Measurements from ENCODE around the gene STARD13. TPM values are rescaled to one million over a fixed set of nuclear protein-coding genes. Genes with fewer than 3 reads are reported as not detected.

The STARD13 gene
- polyA plus RNA-seq, 1 experiment, result 21.2 TPM

DNA sequence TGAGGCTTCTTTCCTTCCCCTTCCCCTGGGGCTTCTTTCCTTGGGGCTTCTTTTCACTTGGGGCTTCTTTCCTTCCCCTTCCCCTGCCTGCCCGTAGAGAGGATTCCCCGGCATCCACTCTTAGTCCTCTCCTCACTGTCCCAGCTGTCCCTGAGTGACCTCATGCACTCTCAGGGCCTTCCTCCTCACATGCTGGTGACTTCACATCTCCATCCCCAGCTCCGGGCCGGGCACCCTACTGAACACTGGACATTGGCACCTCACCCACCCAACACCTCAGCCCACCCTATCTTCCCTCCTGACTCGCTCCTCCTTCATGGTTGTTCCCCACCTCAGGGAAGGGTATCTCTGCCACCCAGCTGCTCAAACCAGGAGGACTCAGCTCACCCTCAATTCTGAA, 130.6 kb downstream of the STARD13 start:
- ChIA-PET CTCF (interaction anchor here (1.0 to 1.3 kb wide), 2 partner anchors 9 to 13 kb away, joined by 3 to 5 read pairs; no protein-coding TSS in a partner anchor), POLR2A (no interaction called here)
- TF ChIP-seq, protein P1, sequence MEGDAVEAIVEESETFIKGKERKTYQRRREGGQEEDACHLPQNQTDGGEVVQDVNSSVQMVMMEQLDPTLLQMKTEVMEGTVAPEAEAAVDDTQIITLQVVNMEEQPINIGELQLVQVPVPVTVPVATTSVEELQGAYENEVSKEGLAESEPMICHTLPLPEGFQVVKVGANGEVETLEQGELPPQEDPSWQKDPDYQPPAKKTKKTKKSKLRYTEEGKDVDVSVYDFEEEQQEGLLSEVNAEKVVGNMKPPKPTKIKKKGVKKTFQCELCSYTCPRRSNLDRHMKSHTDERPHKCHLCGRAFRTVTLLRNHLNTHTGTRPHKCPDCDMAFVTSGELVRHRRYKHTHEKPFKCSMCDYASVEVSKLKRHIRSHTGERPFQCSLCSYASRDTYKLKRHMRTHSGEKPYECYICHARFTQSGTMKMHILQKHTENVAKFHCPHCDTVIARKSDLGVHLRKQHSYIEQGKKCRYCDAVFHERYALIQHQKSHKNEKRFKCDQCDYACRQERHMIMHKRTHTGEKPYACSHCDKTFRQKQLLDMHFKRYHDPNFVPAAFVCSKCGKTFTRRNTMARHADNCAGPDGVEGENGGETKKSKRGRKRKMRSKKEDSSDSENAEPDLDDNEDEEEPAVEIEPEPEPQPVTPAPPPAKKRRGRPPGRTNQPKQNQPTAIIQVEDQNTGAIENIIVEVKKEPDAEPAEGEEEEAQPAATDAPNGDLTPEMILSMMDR (IDR thresholded peaks at IDR 0.05; ENCODE audit: insufficient read depth, low read depth, low read length), result no peak
- H3K4me3 ChIP-seq (ENCODE audit: low read depth, low read length), result no peak overlapping the region
- no peaks in the 10 kb centered on the region for H3K27me3 ChIP-seq (ENCODE audit: control insufficient read depth, insufficient read depth, low read length)
- H3K36me3 ChIP-seq (ENCODE audit: control insufficient read depth, insufficient read depth, low read length), result peaks cover 5% of the 10 kb centered on the region
- DNase-seq (ENCODE audit: low read depth), result no peak

DNA sequence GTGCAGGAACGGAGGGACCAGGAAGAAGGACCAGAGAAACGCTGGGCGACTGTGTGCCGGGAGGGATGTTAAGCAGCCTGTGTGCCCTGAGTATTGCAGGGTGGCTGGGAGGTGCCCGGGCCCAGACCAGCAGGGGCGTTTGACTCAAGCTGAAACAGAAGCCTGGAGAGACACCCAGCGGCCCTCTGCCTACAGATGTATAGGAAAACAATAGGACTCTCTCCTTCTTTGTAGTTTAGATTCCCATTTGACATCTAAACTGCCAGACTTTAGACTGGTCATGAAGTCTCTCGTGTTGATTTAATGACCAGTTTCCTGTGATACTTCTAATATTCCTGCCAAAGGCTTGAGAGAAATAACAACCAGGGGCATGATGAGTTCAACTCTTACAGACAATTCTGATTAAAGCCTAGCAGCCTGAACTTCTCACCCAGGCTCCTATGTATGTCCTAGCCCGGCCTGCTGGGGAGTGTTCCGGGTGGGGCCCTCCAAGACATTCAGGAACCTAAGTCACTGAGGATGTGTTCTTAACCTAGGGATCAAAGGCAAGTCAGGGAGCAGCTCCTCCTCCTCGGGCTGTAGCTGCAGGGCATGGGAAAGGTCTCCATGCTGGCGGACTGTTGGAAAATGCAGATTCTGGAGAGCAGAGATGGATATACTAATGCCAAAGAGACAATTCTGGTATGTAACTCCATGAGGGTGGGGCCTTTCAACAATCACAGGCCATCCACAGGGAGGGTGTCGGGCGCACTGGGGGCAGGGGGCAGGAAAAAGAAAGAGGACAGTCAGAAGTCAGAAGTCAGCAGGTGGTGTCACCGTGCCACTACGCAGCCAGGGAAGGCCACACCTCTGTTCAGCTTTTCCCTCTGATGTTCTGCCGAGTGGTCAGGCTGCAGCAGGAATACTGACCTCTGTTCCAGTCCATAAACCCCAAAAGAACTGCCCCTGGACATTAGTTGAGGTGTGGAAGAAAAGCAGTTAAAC, 131.8 kb downstream of the STARD13 start:
- POLR2A ChIA-PET, result no interaction called here

DNA sequence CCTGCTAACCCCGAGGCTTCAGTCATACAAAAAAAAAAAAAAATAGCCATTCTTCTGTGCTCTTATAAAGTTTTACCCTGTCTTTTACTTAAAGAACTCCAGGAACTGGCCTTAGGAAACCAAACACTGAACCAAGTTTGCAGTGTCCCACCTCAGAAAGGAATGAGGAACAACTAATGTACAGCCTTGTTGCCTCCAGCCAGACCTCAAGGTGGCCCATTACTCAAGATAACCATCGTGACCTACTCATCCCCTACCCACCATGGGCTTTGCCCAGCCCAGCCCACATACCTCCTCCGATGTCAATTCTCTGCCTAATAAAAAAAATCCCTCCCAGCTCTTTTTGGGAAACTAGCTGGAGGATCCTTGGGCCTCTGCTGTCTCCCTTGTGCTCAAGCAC, 133.2 kb downstream of the STARD13 start:
- ChIA-PET CTCF (no interaction called here), POLR2A (no interaction called here)
- peaks cover 5% of the 10 kb centered on the region for H3K36me3 ChIP-seq (ENCODE audit: control insufficient read depth, insufficient read depth, low read length)

More for the DNA sequence above, 131.8 kb downstream of the STARD13 start:
- TF ChIP-seq, protein P1 (IDR thresholded peaks at IDR 0.05; ENCODE audit: insufficient read depth, low read depth, low read length), result no peak
- Histone ChIP-seq H3K4me3 (ENCODE audit: low read depth, low read length) (no peak overlapping the region), H3K27me3 (ENCODE audit: control insufficient read depth, insufficient read depth, low read length) (no peaks in the 10 kb centered on the region), H3K36me3 (ENCODE audit: control insufficient read depth, insufficient read depth, low read length) (peaks cover 5% of the 10 kb centered on the region)
- CTCF ChIA-PET, result no interaction called here
- DNase-seq (ENCODE audit: low read depth), result no peak

DNA sequence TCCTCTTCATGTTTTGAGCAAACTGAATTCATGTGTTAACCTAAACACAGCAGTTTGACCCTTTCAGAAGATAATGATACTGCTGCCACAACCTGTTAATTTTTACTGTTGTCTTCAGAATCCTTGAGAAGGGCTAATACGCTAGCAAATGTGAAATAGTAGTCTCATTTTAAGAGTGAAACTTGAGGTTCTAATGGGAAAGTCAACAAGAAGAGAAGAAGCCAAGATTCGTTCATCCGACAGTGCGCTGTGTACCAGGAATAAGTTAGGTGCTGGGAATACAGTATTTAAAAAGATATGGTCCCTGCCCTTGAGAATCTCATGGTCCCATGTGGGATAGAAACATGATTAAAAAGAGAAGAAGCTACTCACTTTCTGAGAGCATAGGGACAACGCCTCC, 134.9 kb downstream of the STARD13 start:
- TF ChIP-seq, protein P1 (IDR thresholded peaks at IDR 0.05; ENCODE audit: insufficient read depth, low read depth, low read length), result no peak
- CTCF ChIA-PET, result interaction anchor here (1.4 kb wide), 1 partner anchor 18 kb away, joined by 3 read pairs; no protein-coding TSS in a partner anchor
- POLR2A ChIA-PET, result no interaction called here
- Histone ChIP-seq H3K36me3 (ENCODE audit: control insufficient read depth, insufficient read depth, low read length) (peaks cover 5% of the 10 kb centered on the region), H3K4me3 (ENCODE audit: low read depth, low read length) (no peak overlapping the region), H3K27me3 (ENCODE audit: control insufficient read depth, insufficient read depth, low read length) (no peaks in the 10 kb centered on the region)
- no peak for DNase-seq (ENCODE audit: low read depth)

More for the DNA sequence above, 133.2 kb downstream of the STARD13 start:
- no peak for DNase-seq (ENCODE audit: low read depth)
- no peak overlapping the region for H3K4me3 ChIP-seq (ENCODE audit: low read depth, low read length)
- H3K27me3 ChIP-seq (ENCODE audit: control insufficient read depth, insufficient read depth, low read length), result no peaks in the 10 kb centered on the region
- TF ChIP-seq, protein P1 (IDR thresholded peaks at IDR 0.05; ENCODE audit: insufficient read depth, low read depth, low read length), result no peak

DNA sequence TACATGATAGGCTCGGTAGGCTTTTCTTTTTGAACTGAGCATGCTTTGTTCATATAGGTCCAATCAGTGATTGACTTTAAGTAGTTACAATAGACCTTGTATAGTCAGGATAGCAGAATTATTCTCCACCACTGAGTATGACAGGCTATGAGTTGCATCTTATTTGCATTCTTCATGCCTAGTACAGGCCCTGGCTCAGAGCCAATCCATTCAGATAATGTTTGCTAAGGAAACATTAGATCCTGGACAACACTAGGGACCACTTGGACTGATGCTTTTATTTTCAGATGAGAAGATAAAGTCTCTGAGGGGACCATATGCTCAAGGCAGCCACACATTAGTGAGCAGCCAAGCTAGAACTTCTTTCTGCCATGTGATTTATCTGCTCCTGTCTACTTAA, 135.4 kb downstream of the STARD13 start:
- Histone ChIP-seq H3K4me3 (ENCODE audit: low read depth, low read length) (no peak overlapping the region), H3K36me3 (ENCODE audit: control insufficient read depth, insufficient read depth, low read length) (peaks cover 5% of the 10 kb centered on the region), H3K27me3 (ENCODE audit: control insufficient read depth, insufficient read depth, low read length) (no peaks in the 10 kb centered on the region)
- POLR2A ChIA-PET, result no interaction called here
- no peak for DNase-seq (ENCODE audit: low read depth)
- CTCF ChIA-PET, result no interaction called here
- TF ChIP-seq, protein P1 (IDR thresholded peaks at IDR 0.05; ENCODE audit: insufficient read depth, low read depth, low read length), result no peak

Data from BJ (cell line).